Testis (tissue), 3 donors: ENCODE results near the gene ARFRP1. TPM values are rescaled to one million over a fixed set of nuclear protein-coding genes. Genes with fewer than 3 reads are reported as not detected.

Experiments
- DNase-seq: peaks from one replicate; pipeline ENCODE4 v3.0.0-alpha.2; 2019
- H3K27ac ChIP-seq, 2 donors: fragments of 200-600 bp; sonication (generic); one replicate each; pipeline ENCODE4 v1.5.1; 2019
- H3K27me3 ChIP-seq: fragments of 200-600 bp; sonication (generic); one replicate; pipeline ENCODE4 v1.5.1; 2019
- H3K36me3 ChIP-seq: fragments of 200-600 bp; sonication (generic); one replicate; pipeline ENCODE4 v1.5.1; 2017; ENCODE audit warnings: low read depth; ENCODE audit errors: missing control alignments
- H3K4me1 ChIP-seq: fragments of 200-600 bp; sonication (generic); one replicate; pipeline ENCODE4 v1.5.1; 2019
- H3K4me3 ChIP-seq, 2 donors: fragments of 200-600 bp; sonication (generic); one replicate each; pipeline ENCODE4 v1.5.1; 2017 to 2019
- H3K9me3 ChIP-seq: fragments of 200-600 bp; sonication (generic); one replicate; pipeline ENCODE4 v1.5.1; 2017
- CTCF ChIP-seq, 3 experiments: fragments of 450-650 bp in 2 of 3; fragments of 200-600 bp in 1 of 3; sonication (generic) in 1 of 3; IDR thresholded peaks; one replicate each; pipeline ENCODE4 v1.5.1; 2016 to 2019; ENCODE audit warnings: antibody characterized with exemption in 3 of 3, mild to moderate bottlenecking in 2 of 3, moderate library complexity in 1 of 3
- POLR2A ChIP-seq: fragments of 450-650 bp; IDR thresholded peaks from one replicate; pipeline ENCODE4 v1.6.1; 2017; ENCODE audit warnings: antibody characterized with exemption, mild to moderate bottlenecking, moderate library complexity
- WGBS, 2 donors: methylation state at CpG; one replicate each; pipeline ENCODE4 v1.1.5; 2018; 5-methylcytosine and 5-hydroxymethylcytosine counted together
- intact Hi-C: fragments of 100-400 bp; cut with DNase I; formaldehyde crosslinking; loops from one replicate; pipeline ENCODE4 v1.15.1; 2023; ENCODE audit warnings: low total_unique reads
- polyA plus RNA-seq: library from polyadenylated mRNA; stranded (reverse); fragments of 350-450 nt; fragmentation: Illumina TruSeq; extraction: RNeasy Lipid Tissue Mini Kit (QIAGEN cat#74804); gene quantifications from one replicate; pipeline ENCODE4 v1.2.3, GENCODE V29; 2014; ENCODE audit warnings: low read depth, low replicate concordance; ENCODE audit not compliant: insufficient read depth
- total RNA-seq, 2 donors: library from RNA; depleted of rRNA; stranded (reverse); fragments of >200 nt; gene quantifications; one replicate each; pipeline ENCODE4 v1.2.3, GENCODE V29; 2016

ARFRP1 gene
- total and polyA plus RNA-seq, 3 donors from 2014 or later: 37.8 to 55.6 (median 55.4) TPM

GRCh38 chr20:63685269-63686026, 22.3 kb downstream of the ARFRP1 start:
- 87 to 93% methylated on average over 14 to 21 of the region's 21 CpGs for WGBS, 2 donors

GRCh38 chr20:63682384-63683139, 25.2 kb downstream of the ARFRP1 start:
- intact Hi-C loops: no loop called here
- Histone ChIP-seq H3K4me1 (peaks cover 9% of the 10 kb centered on the region), H3K9me3 (no peaks in the 10 kb centered on the region), H3K36me3 (no peaks in the 10 kb centered on the region), H3K27me3 (no peaks in the 10 kb centered on the region), H3K27ac (no peak overlapping the region), H3K4me3 (no peak overlapping the region)
- 70 to 82% methylated on average over 10 to 22 of the region's 22 CpGs for WGBS, 2 donors
- no peak for TF ChIP-seq CTCF (IDR thresholded peaks at IDR 0.05)
- TF ChIP-seq POLR2A: no peak
- no peak for DNase-seq

More at GRCh38 chr20:63685269-63686026, 22.3 kb downstream of the ARFRP1 start:
- Histone ChIP-seq H3K27me3 (no peaks in the 10 kb centered on the region), H3K4me3 (no peak overlapping the region), H3K4me1 (peaks cover 20% of the 10 kb centered on the region), H3K27ac (peak overlapping the region; percentile 16 to 78), H3K9me3 (no peaks in the 10 kb centered on the region), H3K36me3 (no peaks in the 10 kb centered on the region)
- intact Hi-C loops: no loop called here
- TF ChIP-seq CTCF (IDR thresholded peaks at IDR 0.05) (no peak), POLR2A (no peak)
- no peak for DNase-seq

GRCh38 chr20:63681609-63682142, 26.1 kb downstream of the ARFRP1 start:
- WGBS, 2 donors: 95 to 96% methylated on average over 5 to 13 of the region's 13 CpGs

GRCh38 chr20:63680857-63681608, 26.7 kb downstream of the ARFRP1 start:
- H3K36me3 ChIP-seq: no peaks in the 10 kb centered on the region
- WGBS, 2 donors: 93 to 96% methylated on average over 9 to 23 of the region's 23 CpGs
- H3K27ac ChIP-seq: no peak overlapping the region

More at GRCh38 chr20:63681609-63682142, 26.1 kb downstream of the ARFRP1 start:
- no peak overlapping the region for H3K27ac ChIP-seq
- no peaks in the 10 kb centered on the region for H3K9me3 ChIP-seq
- peaks cover 9% of the 10 kb centered on the region for H3K4me1 ChIP-seq
- H3K36me3 ChIP-seq: no peaks in the 10 kb centered on the region
- DNase-seq: no peak
- intact Hi-C loops: no loop called here
- no peak overlapping the region for H3K4me3 ChIP-seq
- H3K27me3 ChIP-seq: no peaks in the 10 kb centered on the region
- TF ChIP-seq CTCF (IDR thresholded peaks at IDR 0.05) (no peak), POLR2A (no peak)

More at GRCh38 chr20:63680857-63681608, 26.7 kb downstream of the ARFRP1 start:
- no peak for DNase-seq
- Histone ChIP-seq H3K4me1 (peaks cover 2% of the 10 kb centered on the region), H3K9me3 (no peaks in the 10 kb centered on the region), H3K27me3 (no peaks in the 10 kb centered on the region), H3K4me3 (no peak overlapping the region)
- TF ChIP-seq CTCF (IDR thresholded peaks at IDR 0.05) (no peak), POLR2A (no peak)
- intact Hi-C loops: no loop called here
